Right lobe of liver (tissue), 4 donors: ENCODE measurements around the gene OR1G1.

Experiments
- CTCF ChIP-seq, 4 donors: fragments of 200-600 bp in 3 of 4; fragments of 450-650 bp in 1 of 4; IDR thresholded peaks; one replicate each; pipeline versions ENCODE4 v1.5.1 to v1.8.0; 2016 to 2022; ENCODE audit warnings: antibody characterized with exemption in 4 of 4, mild to moderate bottlenecking in 2 of 4
- POLR2A ChIP-seq: fragments of 450-650 bp; IDR thresholded peaks from one replicate; pipeline ENCODE4 v1.6.1; 2017; ENCODE audit warnings: antibody characterized with exemption, mild to moderate bottlenecking
- donor health status: DM: no; HTN: no; CAD: no.
- donor health status: DM: no; HTN: no; CAD: no.
- donor health status: DM: no; HTN: yes; CAD: no.

GRCh38 chr17:3157218-3157617 is 29.9 kb upstream of the OR1G1 start:
- TF ChIP-seq CTCF (IDR thresholded peaks at IDR 0.05) (no peak), POLR2A (no peak)
